Activated CD8-positive, alpha-beta T cell treated with anti-CD3 and anti-CD28 coated beads, Interleukin-2, amount 10 ng/mL, durations not matched to agents 7 days and 5 days (primary cell): ENCODE measurements around the gene SIRPG. TPM values are rescaled to one million over a fixed set of nuclear protein-coding genes. Genes with fewer than 3 reads are reported as not detected.

Source experiments
- ATAC-seq: fragments of 150-1000 bp; cut with Tn5 transposase; one replicate; pipeline ENCODE4 v1.10.0; 2021; ENCODE audit warnings: moderate library complexity
- CTCF ChIA-PET: fragments of 350-600 bp; sonication (Branson Sonifier 250); formaldehyde crosslinking; loops from one replicate; lab custom pipeline; 2021; ENCODE audit warnings: antibody characterized with exemption; lab: Charles Lee
- POLR2A ChIA-PET: fragments of 350-600 bp; sonication (Branson Sonifier 250); formaldehyde crosslinking; loops from one replicate; lab custom pipeline; 2021; ENCODE audit warnings: antibody characterized with exemption; lab: Charles Lee
- DNase-seq: peaks from one replicate; pipeline ENCODE4 v3.0.0-alpha.2; 2020
- H3K27ac Mint-ChIP-seq: one replicate; pipeline ENCODE4 v1.8.0; 2021; ENCODE audit warnings: mild to moderate bottlenecking, mixed read lengths
- H3K27me3 Mint-ChIP-seq: one replicate; pipeline ENCODE4 v1.8.0; 2021; ENCODE audit warnings: low read depth, mixed read lengths
- H3K36me3 Mint-ChIP-seq: one replicate; pipeline ENCODE4 v1.8.0; 2021; ENCODE audit warnings: low read depth, mixed read lengths
- H3K4me1 Mint-ChIP-seq: one replicate; pipeline ENCODE4 v1.8.0; 2021; ENCODE audit warnings: low read depth, mixed read lengths
- H3K4me3 Mint-ChIP-seq: one replicate; pipeline ENCODE4 v1.8.0; 2021; ENCODE audit warnings: mild to moderate bottlenecking, mixed read lengths
- H3K9me3 Mint-ChIP-seq: one replicate; pipeline ENCODE4 v1.8.0; 2022; ENCODE audit warnings: mixed read lengths; ENCODE audit not compliant: insufficient read depth
- total RNA-seq, 2 experiments: library from RNA; stranded (reverse); gene quantifications; one replicate each; pipeline ENCODE4 v1.2.3, GENCODE V29; 2021

The SIRPG gene
- total RNA-seq, 2 experiments from 2014 or later: 112 to 123 TPM

GRCh38 chr20:1671891-1672669 lies 14.5 kb upstream of the SIRPG start:
- CTCF ChIA-PET: interaction anchor here (0.8 to 3.0 kb wide), 5 partner anchors 11 to 105 kb away, joined by 3 to 11 read pairs (median 4); no protein-coding TSS in a partner anchor
- H3K36me3 Mint-ChIP-seq: peaks cover 65% of the 10 kb centered on the region
- H3K9me3 Mint-ChIP-seq: peaks cover 15% of the 10 kb centered on the region
- POLR2A ChIA-PET: interaction anchor here (1.2 to 1.8 kb wide), 2 partner anchors 13 to 15 kb away, joined by 3 to 6 read pairs; no protein-coding TSS in a partner anchor
- ATAC-seq (peak; percentile 29), DNase-seq (peak; percentile 51)
- H3K27ac Mint-ChIP-seq: peak overlapping the region; percentile 87
- H3K27me3 Mint-ChIP-seq: no peaks in the 10 kb centered on the region
- peaks cover 96% of the 10 kb centered on the region for H3K4me1 Mint-ChIP-seq
- H3K4me3 Mint-ChIP-seq: peak overlapping the region; percentile 30

- peaks cover 57% of the 10 kb centered on the region for H3K36me3 Mint-ChIP-seq
- CTCF ChIA-PET: interaction anchor here (0.6 to 3.0 kb wide), 3 partner anchors 8 to 113 kb away, joined by 3 to 11 read pairs (median 4); no protein-coding TSS in a partner anchor
- no peak overlapping the region for H3K4me3 Mint-ChIP-seq
- ATAC-seq (no peak), DNase-seq (peak; percentile 12)
- H3K27ac Mint-ChIP-seq: peak overlapping the region; percentile 12
- POLR2A ChIA-PET: interaction anchor here (1.1 to 1.6 kb wide), 3 partner anchors 8 to 17 kb away, joined by 3 to 13 read pairs (median 5); no protein-coding TSS in a partner anchor
- peaks cover 15% of the 10 kb centered on the region for H3K9me3 Mint-ChIP-seq
- peaks cover 95% of the 10 kb centered on the region for H3K4me1 Mint-ChIP-seq
- H3K27me3 Mint-ChIP-seq: no peaks in the 10 kb centered on the region
Observed at GRCh38 chr20:1669304-1669703, 11.7 kb upstream of the SIRPG start.

- Mint-ChIP-seq H3K4me1 (peaks cover 95% of the 10 kb centered on the region), H3K9me3 (peaks cover 15% of the 10 kb centered on the region), H3K27ac (peak overlapping the region; percentile 56), H3K36me3 (peaks cover 65% of the 10 kb centered on the region), H3K27me3 (no peaks in the 10 kb centered on the region), H3K4me3 (no peak overlapping the region)
- DNase-seq (peak; percentile 20), ATAC-seq (no peak)
- CTCF ChIA-PET: interaction anchor here (1.3 to 1.6 kb wide), 3 partner anchors 10 to 67 kb away, joined by 4 to 5 read pairs (median 5); partner anchors contain the start of gene SIRPG
- POLR2A ChIA-PET: interaction anchor here (0.8 to 4.5 kb wide), 3 partner anchors 8 to 11 kb away, joined by 4 to 31 read pairs (median 5); partner anchors contain the start of gene SIRPG
Observed at GRCh38 chr20:1667502-1668085, 10.0 kb upstream of the SIRPG start.

GRCh38 chr20:1666802-1667201 lies 9.2 kb upstream of the SIRPG start:
- H3K36me3 Mint-ChIP-seq: peaks cover 59% of the 10 kb centered on the region
- H3K27me3 Mint-ChIP-seq: no peaks in the 10 kb centered on the region
- ChIA-PET POLR2A (interaction anchor here (2.2 to 4.5 kb wide), 3 partner anchors 10 to 18 kb away, joined by 9 to 31 read pairs (median 13); partner anchors contain the start of gene SIRPG), CTCF (interaction anchor here (1.3 to 3.6 kb wide), 6 partner anchors 8 to 157 kb away, joined by 4 to 19 read pairs (median 9); partner anchors contain the start of gene SIRPG)
- peaks cover 95% of the 10 kb centered on the region for H3K4me1 Mint-ChIP-seq
- H3K4me3 Mint-ChIP-seq: no peak overlapping the region
- H3K27ac Mint-ChIP-seq: peak overlapping the region; percentile 56
- peaks cover 14% of the 10 kb centered on the region for H3K9me3 Mint-ChIP-seq
- peak; percentile 58 for DNase-seq
- ATAC-seq: no peak

- H3K4me3 Mint-ChIP-seq: peak overlapping the region; percentile 69
- POLR2A ChIA-PET: interaction anchor here (0.7 to 4.5 kb wide), 7 partner anchors 9 to 69 kb away, joined by 3 to 31 read pairs (median 9); partner anchors contain the start of gene SIRPG
- peaks cover 5% of the 10 kb centered on the region for H3K9me3 Mint-ChIP-seq
- peak; percentile 25 for DNase-seq
- H3K4me1 Mint-ChIP-seq: peaks cover 95% of the 10 kb centered on the region
- no peaks in the 10 kb centered on the region for H3K27me3 Mint-ChIP-seq
- CTCF ChIA-PET: interaction anchor here (0.9 to 3.6 kb wide), 7 partner anchors 10 to 156 kb away, joined by 3 to 19 read pairs (median 8); no protein-coding TSS in a partner anchor
- no peak for ATAC-seq
- peaks cover 54% of the 10 kb centered on the region for H3K36me3 Mint-ChIP-seq
- peak overlapping the region; percentile 87 for H3K27ac Mint-ChIP-seq
Observed at GRCh38 chr20:1665345-1665744, 7.8 kb upstream of the SIRPG start.

GRCh38 chr20:1664911-1665310 lies 7.3 kb upstream of the SIRPG start:
- ATAC-seq: peak; percentile 60
- peak; percentile 71 for DNase-seq
- H3K27me3 Mint-ChIP-seq: no peaks in the 10 kb centered on the region
- H3K9me3 Mint-ChIP-seq: peaks cover 4% of the 10 kb centered on the region
- H3K4me1 Mint-ChIP-seq: peaks cover 95% of the 10 kb centered on the region
- ChIA-PET POLR2A (interaction anchor here (0.7 to 4.5 kb wide), 7 partner anchors 8 to 69 kb away, joined by 3 to 31 read pairs (median 9); partner anchors contain the start of gene SIRPG), CTCF (interaction anchor here (0.9 to 3.6 kb wide), 6 partner anchors 10 to 155 kb away, joined by 3 to 19 read pairs (median 9); no protein-coding TSS in a partner anchor)
- peak overlapping the region; percentile 87 for H3K27ac Mint-ChIP-seq
- H3K36me3 Mint-ChIP-seq: peaks cover 51% of the 10 kb centered on the region
- H3K4me3 Mint-ChIP-seq: peak overlapping the region; percentile 69

- CTCF ChIA-PET: interaction anchor here (1.0 to 3.6 kb wide), 4 partner anchors 11 to 154 kb away, joined by 5 to 19 read pairs (median 14); no protein-coding TSS in a partner anchor
- peaks cover 95% of the 10 kb centered on the region for H3K4me1 Mint-ChIP-seq
Observed at GRCh38 chr20:1663917-1664316, 6.3 kb upstream of the SIRPG start.

GRCh38 chr20:1661542-1662299 lies 4.1 kb upstream of the SIRPG start:
- peak overlapping the region; percentile 76 for H3K27ac Mint-ChIP-seq
- H3K9me3 Mint-ChIP-seq: no peaks in the 10 kb centered on the region
- ChIA-PET CTCF (interaction anchor here (1.7 to 2.6 kb wide), 3 partner anchors 9 to 115 kb away, joined by 6 to 11 read pairs (median 10); no protein-coding TSS in a partner anchor), POLR2A (interaction anchor here (0.9 to 1.0 kb wide), 2 partner anchors 8 to 14 kb away, joined by 3 read pairs; no protein-coding TSS in a partner anchor)
- peaks cover 41% of the 10 kb centered on the region for H3K36me3 Mint-ChIP-seq
- H3K4me3 Mint-ChIP-seq: peak overlapping the region; percentile 43
- DNase-seq (peak; percentile 47), ATAC-seq (no peak)
- peaks cover 93% of the 10 kb centered on the region for H3K4me1 Mint-ChIP-seq
- no peaks in the 10 kb centered on the region for H3K27me3 Mint-ChIP-seq

More at GRCh38 chr20:1663917-1664316, 6.3 kb upstream of the SIRPG start:
- no peaks in the 10 kb centered on the region for H3K27me3 Mint-ChIP-seq
- DNase-seq (peak; percentile 33), ATAC-seq (no peak)
- POLR2A ChIA-PET: interaction anchor here (1.0 to 3.2 kb wide), 3 partner anchors 11 to 21 kb away, joined by 3 to 17 read pairs (median 13); no protein-coding TSS in a partner anchor
- no peaks in the 10 kb centered on the region for H3K9me3 Mint-ChIP-seq
- peaks cover 44% of the 10 kb centered on the region for H3K36me3 Mint-ChIP-seq
- peak overlapping the region; percentile 1 for H3K4me3 Mint-ChIP-seq
- peak overlapping the region; percentile 87 for H3K27ac Mint-ChIP-seq

GRCh38 chr20:1660246-1660645 lies 2.7 kb upstream of the SIRPG start:
- Mint-ChIP-seq H3K4me3 (peak overlapping the region; percentile 34), H3K4me1 (peaks cover 82% of the 10 kb centered on the region), H3K27me3 (no peaks in the 10 kb centered on the region), H3K27ac (peak overlapping the region; percentile 85), H3K9me3 (no peaks in the 10 kb centered on the region), H3K36me3 (peaks cover 47% of the 10 kb centered on the region)
- CTCF ChIA-PET: interaction anchor here (0.6 to 2.6 kb wide), 7 partner anchors 8 to 117 kb away, joined by 3 to 11 read pairs (median 6); no protein-coding TSS in a partner anchor
- DNase-seq (peak; percentile 20), ATAC-seq (peak; percentile 54)
- POLR2A ChIA-PET: interaction anchor here (0.7 to 1.9 kb wide), 3 partner anchors 7 to 18 kb away, joined by 3 to 5 read pairs (median 4); no protein-coding TSS in a partner anchor

- DNase-seq: peak; percentile 56
- Mint-ChIP-seq H3K9me3 (peaks cover 15% of the 10 kb centered on the region), H3K27me3 (no peaks in the 10 kb centered on the region), H3K36me3 (peaks cover 61% of the 10 kb centered on the region), H3K4me1 (peaks cover 80% of the 10 kb centered on the region), H3K27ac (peak overlapping the region; percentile 95), H3K4me3 (peak overlapping the region; percentile 93)
- ATAC-seq: peak; percentile 10
- POLR2A ChIA-PET: interaction anchor here (0.6 to 3.3 kb wide), 9 partner anchors 10 to 352 kb away, joined by 3 to 31 read pairs (median 8); no protein-coding TSS in a partner anchor
- CTCF ChIA-PET: interaction anchor here (1.1 to 2.2 kb wide), 3 partner anchors 10 to 78 kb away, joined by 4 to 11 read pairs (median 4); no protein-coding TSS in a partner anchor
Observed at GRCh38 chr20:1656844-1657243, 735 bp downstream of the SIRPG start.
